Trophoblast cell (in vitro differentiated cells and primary cell): ENCODE results near the gene KRTAP4-3.
"Not testable (repeated sequence)": the region's sequence is repeated elsewhere in the genome, so short reads cannot be mapped to it uniquely, and the experiment has no call there.

Experiments used
- DNase-seq, 2 donors: peaks; one replicate each; pipeline ENCODE4 v3.0.0-alpha.2; 2016
- H2AFZ ChIP-seq: 2 replicates; pipeline ENCODE4 v1.6.1; 2013; ENCODE audit warnings: low read length, moderate library complexity, mild to moderate bottlenecking; ENCODE audit not compliant: insufficient read depth, poor library complexity
- H2AK5ac ChIP-seq: 2 replicates; pipeline ENCODE4 v1.6.1; 2013; ENCODE audit warnings: mild to moderate bottlenecking, low read length
- H2BK120ac ChIP-seq: 2 replicates; pipeline ENCODE4 v1.6.1; 2013; ENCODE audit warnings: low read length, mild to moderate bottlenecking, moderate library complexity; ENCODE audit not compliant: insufficient read depth, poor library complexity
- H2BK12ac ChIP-seq: 2 replicates; pipeline ENCODE4 v1.6.1; 2013; ENCODE audit warnings: mild to moderate bottlenecking, low read length, moderate library complexity
- H2BK5ac ChIP-seq: 2 replicates; pipeline ENCODE4 v1.6.1; 2013; ENCODE audit warnings: low read length, low read depth, moderate library complexity, mild to moderate bottlenecking; ENCODE audit not compliant: poor library complexity
- H3K14ac ChIP-seq: 2 replicates; pipeline ENCODE4 v1.6.1; 2013; ENCODE audit warnings: mild to moderate bottlenecking, low read length
- H3K18ac ChIP-seq: 2 replicates; pipeline ENCODE4 v1.6.1; 2013; ENCODE audit warnings: mild to moderate bottlenecking, low read length
- H3K23ac ChIP-seq: 2 replicates; pipeline ENCODE4 v1.6.1; 2013; ENCODE audit warnings: low read length
- H3K27ac ChIP-seq: 2 replicates; pipeline ENCODE4 v1.5.1; 2013; ENCODE audit warnings: low read depth, mild to moderate bottlenecking, inconsistent platforms, low read length, moderate library complexity
- H3K27me3 ChIP-seq: 2 replicates; pipeline ENCODE4 v1.6.1; 2013; ENCODE audit warnings: inconsistent platforms, mild to moderate bottlenecking, low read length, moderate library complexity; ENCODE audit not compliant: insufficient read depth
- H3K36me3 ChIP-seq, 2 experiments: 1 replicate in 1 of 2; 2 replicates in 1 of 2; pipeline ENCODE4 v1.6.1; 2013; ENCODE audit warnings: low read length in 2 of 2, mild to moderate bottlenecking in 2 of 2, moderate library complexity in 1 of 2; ENCODE audit not compliant: insufficient read depth in 2 of 2, control insufficient read depth in 1 of 2
- H3K4ac ChIP-seq: 2 replicates; pipeline ENCODE4 v1.6.1; 2013; ENCODE audit warnings: low read depth, mild to moderate bottlenecking, low read length, moderate library complexity
- H3K4me1 ChIP-seq, 2 experiments: 1 replicate in 1 of 2; 2 replicates in 1 of 2; pipeline ENCODE4 v1.6.1; 2013; ENCODE audit warnings: low read length in 2 of 2, mild to moderate bottlenecking in 2 of 2, moderate library complexity in 1 of 2; ENCODE audit not compliant: insufficient read depth in 2 of 2, control insufficient read depth in 1 of 2
- H3K4me2 ChIP-seq: 2 replicates; pipeline ENCODE4 v1.6.1; 2013; ENCODE audit warnings: inconsistent platforms, mild to moderate bottlenecking, low read length, moderate library complexity
- H3K4me3 ChIP-seq: 2 replicates; pipeline ENCODE4 v1.5.1; 2013; ENCODE audit warnings: mild to moderate bottlenecking, low read depth, low read length, inconsistent platforms
- H3K79me1 ChIP-seq: one replicate; pipeline ENCODE4 v1.6.1; 2013; ENCODE audit warnings: low read length
- H3K79me2 ChIP-seq: 2 replicates; pipeline ENCODE4 v1.6.1; 2013; ENCODE audit warnings: low read length, mild to moderate bottlenecking; ENCODE audit not compliant: control insufficient read depth, insufficient read depth, poor library complexity
- H3K9ac ChIP-seq: 2 replicates; pipeline ENCODE4 v1.6.1; 2013; ENCODE audit warnings: mild to moderate bottlenecking, low read length
- H3K9me3 ChIP-seq: 2 replicates; pipeline ENCODE4 v1.6.1; 2013; ENCODE audit warnings: low read depth, mild to moderate bottlenecking, control low read depth, inconsistent platforms, low read length; ENCODE audit not compliant: insufficient read depth
- H4K12ac ChIP-seq: 2 replicates; pipeline ENCODE4 v1.6.1; 2013; ENCODE audit warnings: low read depth, mild to moderate bottlenecking, low read length, moderate library complexity
- H4K8ac ChIP-seq: 2 replicates; pipeline ENCODE4 v1.6.1; 2013; ENCODE audit warnings: low read depth, mild to moderate bottlenecking, low read length, moderate library complexity
- H4K91ac ChIP-seq: one replicate; pipeline ENCODE4 v1.6.1; 2013; ENCODE audit warnings: low read depth, mild to moderate bottlenecking, low read length, moderate library complexity
- WGBS: extraction: QIAGEN DNeasy Blood & Tissue Kit; methylation state at CpG from one replicate; pipeline ENCODE4 v1.1.7; 2013; ENCODE audit warnings: missing lambda C conversion rate; ENCODE audit not compliant: insufficient read length, insufficient coverage; ENCODE audit errors: extremely low coverage; 5-methylcytosine and 5-hydroxymethylcytosine counted together

KRTAP4-3 gene

GRCh38 chr17:41123991-41124371, 44.0 kb downstream of the KRTAP4-3 start, which contains the start of gene KRTAP4-12:
Gene KRTAP4-12, minus strand, starts transcription at chr17:41124182. Its CDS starts 60 bp downstream, at chr17:41124122.
- H3K27ac ChIP-seq, H2BK5ac ChIP-seq, H3K9me3 ChIP-seq, H3K18ac ChIP-seq, H2AK5ac ChIP-seq, H3K4me3 ChIP-seq, H4K8ac ChIP-seq, H2AFZ ChIP-seq, H3K4me1 ChIP-seq, H3K79me2 ChIP-seq, H3K36me3 ChIP-seq, H4K91ac ChIP-seq, H3K9ac ChIP-seq, DNase-seq, H2BK120ac ChIP-seq, H3K4me2 ChIP-seq, H3K79me1 ChIP-seq, H3K27me3 ChIP-seq, H2BK12ac ChIP-seq, H3K23ac ChIP-seq, H3K4ac ChIP-seq, H3K14ac ChIP-seq, H4K12ac ChIP-seq: not testable (repeated sequence)
- WGBS: no CpG with 5 or more reads among the region's 3 CpGs

GRCh38 chr17:41123292-41123990, 44.6 kb downstream of the KRTAP4-3 start:
- H3K9me3 ChIP-seq, H3K4ac ChIP-seq, H3K4me2 ChIP-seq, H3K36me3 ChIP-seq, H2BK5ac ChIP-seq, H2AFZ ChIP-seq, H3K79me1 ChIP-seq, H3K27ac ChIP-seq, H2AK5ac ChIP-seq, H3K4me3 ChIP-seq, DNase-seq, H3K14ac ChIP-seq, H4K8ac ChIP-seq, H3K9ac ChIP-seq, H4K91ac ChIP-seq, H3K4me1 ChIP-seq, H2BK12ac ChIP-seq, H3K27me3 ChIP-seq, H2BK120ac ChIP-seq, H3K79me2 ChIP-seq, H3K18ac ChIP-seq, H4K12ac ChIP-seq, H3K23ac ChIP-seq: not testable (repeated sequence)
- no CpG with 5 or more reads among the region's 12 CpGs for WGBS

GRCh38 chr17:41121742-41122141, 46.3 kb downstream of the KRTAP4-3 start:
- H3K79me1 ChIP-seq: no peaks in the 10 kb centered on the region
- no peaks in the 10 kb centered on the region for H3K36me3 ChIP-seq
- H3K9me3 ChIP-seq: no peaks in the 10 kb centered on the region
- no peak overlapping the region for H2AFZ ChIP-seq
- no peaks in the 10 kb centered on the region for H3K79me2 ChIP-seq
- WGBS: no CpG with 5 or more reads among the region's 2 CpGs
- no peaks in the 10 kb centered on the region for H3K27me3 ChIP-seq
- H3K9ac ChIP-seq: no peak overlapping the region
- no peak overlapping the region for H2BK5ac ChIP-seq
- H3K18ac ChIP-seq: no peak overlapping the region
- no peak overlapping the region for H3K4me2 ChIP-seq
- H2AK5ac ChIP-seq: no peak overlapping the region
- H4K12ac ChIP-seq: no peak overlapping the region
- no peak overlapping the region for H4K91ac ChIP-seq
- H2BK120ac ChIP-seq: no peak overlapping the region
- no peak overlapping the region for H4K8ac ChIP-seq
- H3K4ac ChIP-seq: no peak overlapping the region
- H3K4me3 ChIP-seq: no peak overlapping the region
- H3K4me1 ChIP-seq: no peaks in the 10 kb centered on the region
- no peak overlapping the region for H3K27ac ChIP-seq
- no peak overlapping the region for H2BK12ac ChIP-seq
- no peak for DNase-seq
- no peak overlapping the region for H3K23ac ChIP-seq
- H3K14ac ChIP-seq: no peak overlapping the region

GRCh38 chr17:41119696-41120690, 48.0 kb downstream of the KRTAP4-3 start:
- H3K4me1 ChIP-seq, H2BK12ac ChIP-seq, H3K18ac ChIP-seq, H3K9ac ChIP-seq, H3K4me3 ChIP-seq, H2AK5ac ChIP-seq, H3K23ac ChIP-seq, H3K79me2 ChIP-seq, H2AFZ ChIP-seq, H3K4ac ChIP-seq, H3K27me3 ChIP-seq, H4K8ac ChIP-seq, H3K79me1 ChIP-seq, H4K91ac ChIP-seq, H2BK120ac ChIP-seq, H3K27ac ChIP-seq, H4K12ac ChIP-seq, H3K4me2 ChIP-seq, H3K9me3 ChIP-seq, H3K36me3 ChIP-seq, H2BK5ac ChIP-seq, H3K14ac ChIP-seq: not testable (repeated sequence)
- peak; percentile 18 to 47 for DNase-seq
- WGBS: no CpG with 5 or more reads among the region's 11 CpGs
